H1 (cell line): ENCODE data around the gene SNRNP200.

Experiments
- CEBPB ChIP-seq: IDR thresholded peaks from 2 replicates; pipeline ENCODE4 v1.6.1; 2012; ENCODE audit warnings: low read depth, low read length
- EP300 ChIP-seq, 2 experiments: IDR thresholded peaks; 1 replicate in 1 of 2; 2 replicates in 1 of 2; pipeline ENCODE4 v1.6.1; 2011 to 2012; ENCODE audit warnings: low read depth in 2 of 2, low read length in 2 of 2, mild to moderate bottlenecking in 2 of 2, borderline replicate concordance in 1 of 2, inconsistent platforms in 1 of 2, moderate library complexity in 1 of 2
- JUND ChIP-seq: IDR thresholded peaks from 2 replicates; pipeline ENCODE4 v1.6.1; 2011; ENCODE audit warnings: mild to moderate bottlenecking, improper control_type of control experiment, low read length
- POLR2A ChIP-seq, 2 experiments: IDR thresholded peaks; 1 replicate in 1 of 2; 2 replicates in 1 of 2; pipeline ENCODE4 v1.6.1; 2011; ENCODE audit warnings: low read depth in 2 of 2, low read length in 2 of 2, mild to moderate bottlenecking in 2 of 2; ENCODE audit errors: control extremely low read depth in 1 of 2
- POLR2AphosphoS5 ChIP-seq: IDR thresholded peaks from 2 replicates; pipeline ENCODE4 v1.6.1; 2011; ENCODE audit warnings: low read depth, low read length
- RAD21 ChIP-seq, 2 experiments: IDR thresholded peaks in 1 of 2; conservative IDR thresholded peaks in 1 of 2; 2 replicates each; pipeline ENCODE4 v1.6.1; 2011; ENCODE audit warnings: low read depth in 2 of 2, low read length in 2 of 2, improper control_type of control experiment in 1 of 2, inconsistent platforms in 1 of 2, mild to moderate bottlenecking in 1 of 2, moderate library complexity in 1 of 2
- RFX5 ChIP-seq: IDR thresholded peaks from 2 replicates; pipeline ENCODE4 v1.6.1; 2011; ENCODE audit warnings: low read depth, low read length, improper control_type of control experiment, borderline replicate concordance
- RXRA ChIP-seq: IDR thresholded peaks from 2 replicates; pipeline ENCODE4 v1.6.1; 2011; ENCODE audit warnings: low read depth, mild to moderate bottlenecking, low read length, moderate library complexity; ENCODE audit not compliant: insufficient read depth
- TF ChIP-seq, protein P1 (sequence below): IDR thresholded peaks from 2 replicates; pipeline ENCODE4 v1.6.1; 2011; ENCODE audit warnings: low read depth, mild to moderate bottlenecking, low read length; ENCODE audit not compliant: insufficient read depth
- TF ChIP-seq, protein P2 (sequence below), 3 experiments: IDR thresholded peaks; 1 replicate in 2 of 3; 2 replicates in 1 of 3; pipeline versions ENCODE4 v1.5.1 to v1.6.1; 2011; ENCODE audit warnings: low read length in 3 of 3, mild to moderate bottlenecking in 3 of 3, inconsistent platforms in 2 of 3, low read depth in 1 of 3, moderate library complexity in 1 of 3; ENCODE audit not compliant: insufficient read depth in 1 of 3; ENCODE audit errors: control extremely low read depth in 1 of 3

DNA sequence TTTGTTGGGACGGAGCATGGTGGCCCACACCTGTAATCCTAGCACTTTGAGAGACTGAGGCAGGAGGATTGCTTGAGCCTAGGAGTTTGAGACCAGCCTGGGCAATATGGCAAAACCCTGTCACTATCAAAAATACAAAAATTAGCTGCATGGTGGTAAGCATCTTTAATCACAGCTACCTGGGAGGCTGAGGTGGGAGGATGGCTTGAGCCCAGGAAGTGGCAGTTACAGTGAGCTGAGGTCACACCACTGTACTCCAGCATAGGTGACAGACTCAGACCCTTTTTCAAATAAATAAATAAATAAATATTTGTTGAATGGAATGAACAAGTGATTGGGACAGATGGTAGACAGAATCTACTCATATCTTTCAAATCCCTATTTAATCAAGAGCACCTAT lies 14.1 kb upstream of the SNRNP200 start:
- no peak for TF ChIP-seq RAD21 (IDR thresholded peaks at IDR 0.05 in 1 of 2, conservative IDR thresholded peaks at IDR 0.05 in 1 of 2; ENCODE audit: low read depth in 2 of 2, low read length in 2 of 2)
- TF ChIP-seq, protein P1, sequence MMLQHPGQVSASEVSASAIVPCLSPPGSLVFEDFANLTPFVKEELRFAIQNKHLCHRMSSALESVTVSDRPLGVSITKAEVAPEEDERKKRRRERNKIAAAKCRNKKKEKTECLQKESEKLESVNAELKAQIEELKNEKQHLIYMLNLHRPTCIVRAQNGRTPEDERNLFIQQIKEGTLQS, result no peak
- TF ChIP-seq, protein P2, sequence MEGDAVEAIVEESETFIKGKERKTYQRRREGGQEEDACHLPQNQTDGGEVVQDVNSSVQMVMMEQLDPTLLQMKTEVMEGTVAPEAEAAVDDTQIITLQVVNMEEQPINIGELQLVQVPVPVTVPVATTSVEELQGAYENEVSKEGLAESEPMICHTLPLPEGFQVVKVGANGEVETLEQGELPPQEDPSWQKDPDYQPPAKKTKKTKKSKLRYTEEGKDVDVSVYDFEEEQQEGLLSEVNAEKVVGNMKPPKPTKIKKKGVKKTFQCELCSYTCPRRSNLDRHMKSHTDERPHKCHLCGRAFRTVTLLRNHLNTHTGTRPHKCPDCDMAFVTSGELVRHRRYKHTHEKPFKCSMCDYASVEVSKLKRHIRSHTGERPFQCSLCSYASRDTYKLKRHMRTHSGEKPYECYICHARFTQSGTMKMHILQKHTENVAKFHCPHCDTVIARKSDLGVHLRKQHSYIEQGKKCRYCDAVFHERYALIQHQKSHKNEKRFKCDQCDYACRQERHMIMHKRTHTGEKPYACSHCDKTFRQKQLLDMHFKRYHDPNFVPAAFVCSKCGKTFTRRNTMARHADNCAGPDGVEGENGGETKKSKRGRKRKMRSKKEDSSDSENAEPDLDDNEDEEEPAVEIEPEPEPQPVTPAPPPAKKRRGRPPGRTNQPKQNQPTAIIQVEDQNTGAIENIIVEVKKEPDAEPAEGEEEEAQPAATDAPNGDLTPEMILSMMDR (IDR thresholded peaks at IDR 0.05; ENCODE audit: control extremely low read depth in 1 of 3, insufficient read depth in 1 of 3, low read depth in 1 of 3, low read length in 3 of 3), result no peak
- TF ChIP-seq POLR2A (IDR thresholded peaks at IDR 0.05; ENCODE audit: control extremely low read depth in 1 of 2, low read depth in 2 of 2, low read length in 2 of 2), result no peak
- no peak for TF ChIP-seq RXRA
- TF ChIP-seq CEBPB, result no peak
- TF ChIP-seq POLR2AphosphoS5, result no peak
- no peak for TF ChIP-seq JUND
- no peak for TF ChIP-seq EP300 (IDR thresholded peaks at IDR 0.05; ENCODE audit: borderline replicate concordance in 1 of 2, low read depth in 2 of 2, low read length in 2 of 2)
- TF ChIP-seq RFX5, result no peak
